ENCODE data around the gene MAPK12.

MAPK12 gene

GRCh38 chr22:50261615-50262459 is at the start of gene MAPK12:
Gene MAPK12 (minus strand): TSS chr22:50261683. CDS start chr22:50261509, 174 bp downstream.
- no peak for DNase-seq

DNA sequence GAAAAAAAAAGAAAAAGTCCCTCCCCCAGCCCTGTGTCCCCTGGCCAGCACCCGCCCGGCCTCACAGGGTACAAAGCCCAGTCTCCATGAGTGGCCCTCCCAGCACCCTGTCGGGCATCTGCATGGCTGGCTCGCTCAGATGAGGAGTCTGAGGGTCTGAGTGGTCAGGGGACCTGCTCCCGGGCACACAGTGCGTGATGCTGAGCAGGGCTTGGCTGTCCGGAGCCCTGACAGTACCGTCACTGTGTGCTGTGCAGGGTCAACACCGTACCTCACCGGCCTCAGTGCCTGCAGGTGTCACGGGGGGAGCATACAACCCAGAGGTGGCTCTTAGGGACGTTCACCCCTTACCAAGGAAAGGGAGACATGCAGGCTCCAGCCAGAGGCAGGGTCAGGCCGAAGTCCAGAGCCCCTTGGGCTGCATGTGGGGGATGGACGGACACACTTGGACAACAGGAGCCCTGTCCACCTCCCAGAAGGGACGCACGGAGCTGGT is 49.5 kb upstream of the MAPK12 start:
- DNase-seq = no peak

- DNase-seq = no peak
These were observed 48.7 kb upstream of the MAPK12 start for GRCh38 chr22:50310031-50310722.

DNA sequence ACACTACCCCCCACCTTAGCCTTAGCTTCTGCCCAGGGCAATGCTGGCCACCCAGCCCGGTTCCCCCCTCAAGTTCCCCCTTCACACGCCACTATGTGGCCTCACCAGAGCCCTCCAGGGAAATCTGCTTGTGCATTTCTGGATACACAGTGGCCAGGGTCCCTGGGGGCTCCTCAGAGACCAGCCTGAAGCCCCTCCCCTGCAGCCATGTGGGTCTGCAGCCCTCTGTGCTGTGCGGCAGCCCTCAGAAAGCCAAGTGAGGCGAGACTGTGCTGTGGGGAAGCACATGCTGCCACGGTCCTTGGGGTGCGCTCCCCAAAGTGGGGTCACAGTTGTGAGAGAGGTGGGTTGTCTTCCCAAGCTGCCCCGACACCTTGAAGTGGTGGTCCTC is 48.1 kb upstream of the MAPK12 start:
- no peak for DNase-seq

DNA sequence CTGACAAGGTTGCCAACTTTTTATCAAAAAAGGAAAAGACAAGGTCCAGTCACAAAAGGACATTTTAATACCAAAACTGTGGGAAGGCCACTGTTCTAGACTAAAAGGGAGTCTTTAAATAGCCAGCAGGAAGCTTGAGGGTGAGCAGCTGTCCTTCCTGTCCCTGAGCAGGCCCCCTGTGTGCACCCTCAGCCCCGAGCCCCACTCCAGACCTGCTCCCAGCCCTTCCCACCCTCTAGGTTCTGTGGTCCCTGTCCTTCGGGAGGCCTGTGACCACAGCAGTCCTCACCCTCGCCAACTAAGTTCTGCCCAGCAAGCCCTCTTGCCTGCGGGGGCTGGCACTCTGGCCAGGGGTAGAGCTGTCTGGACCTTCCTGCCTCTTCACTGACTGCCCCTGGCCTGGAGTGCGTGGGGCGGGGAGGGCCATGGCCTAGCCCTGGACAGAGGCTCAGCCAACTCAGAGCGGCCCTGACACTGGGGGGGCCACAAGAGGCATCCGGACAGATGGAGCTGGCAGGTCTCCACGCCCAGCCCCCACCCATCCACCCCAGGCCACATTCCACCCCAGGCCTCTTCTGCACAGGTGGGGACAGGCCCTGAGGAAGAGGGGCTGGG is 47.6 kb upstream of the MAPK12 start:
- no peak for DNase-seq

GRCh38 chr22:50308597-50308935 is 47.1 kb upstream of the MAPK12 start:
- DNase-seq = no peak

DNA sequence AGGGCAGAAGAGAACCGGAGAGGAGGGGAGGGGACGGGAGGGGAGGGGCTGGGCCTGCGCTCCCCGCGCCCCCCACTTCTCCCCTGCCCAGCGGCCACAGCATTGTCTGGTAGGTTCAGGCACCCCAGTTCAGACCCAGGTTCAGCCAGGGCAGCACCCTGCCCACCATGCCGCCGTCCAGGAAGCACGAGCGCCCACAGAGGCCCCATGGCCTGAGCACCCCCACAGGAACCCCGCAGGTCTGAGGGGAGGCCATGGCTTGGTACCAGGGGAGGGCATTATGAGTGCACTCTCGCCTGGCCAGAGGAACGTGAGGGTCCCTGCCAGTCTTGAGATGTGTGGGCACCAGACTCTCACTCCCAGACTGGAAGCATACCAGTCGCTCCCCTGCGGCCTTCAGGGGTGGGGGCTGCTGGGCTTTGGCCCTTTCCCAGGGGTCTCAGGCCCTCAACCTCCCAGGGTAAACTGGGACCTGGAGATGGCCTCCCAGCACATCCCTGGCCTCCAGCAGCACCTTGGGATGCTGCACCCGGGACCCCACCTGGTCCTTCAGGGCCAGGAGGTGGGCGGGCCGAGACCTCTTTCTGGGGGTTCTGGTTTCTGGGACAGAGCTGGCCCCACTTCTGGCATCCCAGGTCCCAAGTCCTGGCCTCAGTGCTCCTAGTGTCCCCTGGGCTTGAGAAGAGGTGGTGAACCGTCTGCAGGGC is 46.6 kb upstream of the MAPK12 start:
- DNase-seq = no peak

- no peak for DNase-seq
These were observed 45.6 kb upstream of the MAPK12 start, which contains the start of gene PLXNB2 for GRCh38 chr22:50306753-50307749. Gene PLXNB2 (minus strand): TSS chr22:50307646. CDS start chr22:50290584, 17,062 bp downstream.

DNA sequence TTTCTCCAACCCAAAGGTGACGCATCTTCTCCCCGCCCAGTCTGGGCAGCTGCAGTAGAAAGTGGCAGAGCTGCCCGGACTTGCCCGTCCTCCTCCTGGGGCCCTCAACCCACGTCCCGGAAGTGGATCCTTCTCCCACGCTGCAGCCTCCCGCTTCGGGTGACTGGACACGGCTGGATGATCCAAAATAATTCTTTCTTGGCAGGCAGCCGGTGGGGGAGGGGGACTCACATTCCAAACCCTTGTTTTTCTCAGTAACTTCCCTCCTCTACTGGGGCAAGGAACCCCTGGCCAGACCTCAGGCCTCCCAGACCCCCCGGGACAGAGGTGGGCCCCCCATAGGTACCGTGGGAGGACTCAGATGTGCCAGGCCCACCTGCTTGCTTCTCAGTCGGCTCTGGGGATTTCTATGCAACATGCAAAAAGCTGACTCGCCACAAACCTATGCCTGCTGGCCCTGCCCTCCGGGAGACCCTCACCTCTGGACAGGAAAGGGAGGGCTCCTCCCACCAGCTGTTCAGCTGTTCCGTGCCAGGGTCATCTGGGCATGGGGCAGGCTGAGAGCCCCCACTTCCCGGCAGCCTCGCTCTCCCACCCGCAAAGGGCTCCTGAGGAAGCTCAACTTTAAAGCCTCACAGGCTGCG is 44.6 kb upstream of the MAPK12 start:
- DNase-seq = no peak

- no peak for DNase-seq
These were observed 44.0 kb upstream of the MAPK12 start for GRCh38 chr22:50305393-50305922.

DNA sequence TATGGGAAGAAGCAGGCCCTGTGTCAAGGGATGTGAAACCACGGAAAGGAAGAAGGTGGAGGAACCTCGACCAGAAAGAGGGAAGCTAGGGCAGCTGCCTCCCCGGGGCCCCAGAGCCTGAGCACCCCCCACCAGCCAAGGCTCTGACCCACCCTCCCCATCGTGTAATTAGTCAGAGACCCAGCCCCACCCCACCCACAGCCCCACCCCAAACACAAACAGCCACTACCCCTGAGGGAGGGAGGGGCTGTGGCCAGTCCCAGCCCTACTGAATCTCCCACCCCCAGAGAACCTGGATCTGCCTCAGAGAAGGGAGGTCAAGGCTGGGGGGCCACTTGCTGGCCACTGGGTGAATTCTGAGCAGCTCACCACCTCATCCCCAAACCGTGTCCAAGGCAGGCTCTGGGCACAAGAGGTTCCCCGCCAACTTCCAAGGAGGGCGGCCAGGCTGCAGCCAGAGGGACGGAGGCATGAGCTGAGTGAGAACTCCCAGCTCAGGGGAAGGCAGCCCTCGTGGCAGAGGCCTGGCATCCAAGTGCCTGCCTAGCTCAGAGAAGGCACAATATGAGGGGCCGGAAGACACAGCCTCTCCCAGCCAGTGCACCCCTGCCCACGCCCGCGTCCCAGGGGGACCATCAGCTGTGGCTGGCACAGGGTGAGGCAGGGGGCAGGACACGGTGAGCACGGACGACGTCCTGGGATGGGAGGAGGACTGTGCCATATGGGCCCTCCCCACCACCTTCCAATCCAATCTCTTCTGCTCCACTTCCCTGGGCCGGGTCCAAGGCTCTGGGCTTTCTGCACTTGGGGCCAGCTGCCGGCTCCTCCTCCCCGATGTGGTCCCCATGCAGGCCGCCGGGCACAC is 43.3 kb upstream of the MAPK12 start:
- DNase-seq = no peak

GRCh38 chr22:50303848-50304527 is 42.5 kb upstream of the MAPK12 start:
- no peak for DNase-seq

DNA sequence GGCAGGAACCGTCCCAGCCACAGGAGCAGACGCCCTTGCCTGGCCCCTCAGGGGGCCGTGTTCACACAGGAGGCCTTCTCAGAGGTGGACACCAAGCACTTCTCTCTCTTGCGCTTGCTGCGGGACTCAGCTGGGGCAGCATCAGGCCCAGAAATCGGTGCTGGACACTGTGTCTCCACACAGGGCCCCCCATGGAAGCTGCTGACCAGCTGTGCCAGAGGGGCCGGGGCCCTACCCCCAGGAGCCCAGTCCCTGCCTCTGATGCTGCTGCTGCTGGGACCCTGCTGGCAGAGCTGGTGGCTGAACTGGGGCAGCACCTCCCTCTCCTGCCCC is 42.0 kb upstream of the MAPK12 start:
- DNase-seq = no peak

DNA sequence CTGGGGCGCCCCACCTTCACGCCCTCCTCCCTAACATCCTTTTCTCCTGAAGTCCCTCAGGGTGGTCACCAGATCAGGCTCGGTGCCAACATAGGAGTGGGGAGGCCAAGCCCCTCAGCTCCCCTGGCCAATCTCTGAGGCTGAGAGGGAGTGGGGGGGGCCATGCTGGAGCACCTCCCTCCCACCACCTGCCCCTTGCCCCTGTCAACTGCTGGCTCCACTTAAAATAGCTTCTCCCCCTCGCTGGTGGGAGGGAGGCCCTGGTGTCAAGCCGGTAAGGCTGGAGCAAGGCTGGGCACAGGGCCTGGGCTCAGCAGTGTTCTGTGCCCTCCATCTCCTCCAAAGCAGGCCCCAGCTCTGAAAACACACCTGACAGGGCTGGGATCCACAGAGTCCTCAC is 41.1 kb upstream of the MAPK12 start:
- no peak for DNase-seq

DNA sequence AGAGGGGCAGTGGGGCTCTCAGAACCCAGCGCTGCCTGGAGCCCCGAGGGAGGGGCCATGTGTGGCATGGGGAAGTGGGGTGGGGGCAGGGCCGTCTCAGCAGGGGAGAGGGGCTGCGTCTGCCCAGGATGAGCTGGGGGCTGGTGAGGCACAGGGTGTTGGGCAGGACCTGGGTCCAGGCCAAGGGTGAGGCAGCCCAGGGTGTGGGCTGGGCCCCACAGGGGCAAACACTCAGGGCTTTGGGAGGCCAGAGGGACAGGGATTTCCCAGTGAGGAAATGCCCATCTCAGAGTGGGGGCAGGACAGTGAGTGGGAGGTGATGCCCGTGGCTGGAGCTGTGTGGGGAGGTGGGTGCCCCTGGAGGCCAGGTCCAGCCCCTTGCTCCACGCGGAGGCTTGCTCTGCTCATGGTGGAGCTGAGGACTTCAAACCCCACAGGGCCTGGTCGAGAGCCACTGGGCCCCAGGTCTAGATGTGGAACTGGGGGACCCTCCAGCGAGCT is 40.6 kb upstream of the MAPK12 start:
- no peak for DNase-seq

DNA sequence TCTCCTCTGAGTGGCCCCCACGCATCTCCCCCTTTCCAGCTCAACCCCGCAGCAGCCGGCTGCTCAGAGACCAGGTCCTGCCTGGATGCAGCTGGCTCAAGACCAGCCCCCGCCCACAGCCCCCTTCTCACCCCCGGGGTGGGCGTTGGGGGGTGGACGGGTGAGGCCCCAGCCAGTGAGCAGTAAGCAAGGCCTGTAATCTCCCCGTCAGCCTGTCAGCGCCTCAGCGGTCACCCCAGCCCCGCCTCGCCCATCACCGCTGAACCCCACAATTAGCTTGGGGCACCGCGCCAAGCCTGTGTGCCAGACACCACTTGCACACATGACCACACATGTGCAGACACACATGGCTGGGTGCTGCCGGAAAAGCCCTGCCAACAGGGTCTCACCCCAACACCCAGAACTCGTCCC is 40.1 kb upstream of the MAPK12 start:
- DNase-seq = no peak

DNA sequence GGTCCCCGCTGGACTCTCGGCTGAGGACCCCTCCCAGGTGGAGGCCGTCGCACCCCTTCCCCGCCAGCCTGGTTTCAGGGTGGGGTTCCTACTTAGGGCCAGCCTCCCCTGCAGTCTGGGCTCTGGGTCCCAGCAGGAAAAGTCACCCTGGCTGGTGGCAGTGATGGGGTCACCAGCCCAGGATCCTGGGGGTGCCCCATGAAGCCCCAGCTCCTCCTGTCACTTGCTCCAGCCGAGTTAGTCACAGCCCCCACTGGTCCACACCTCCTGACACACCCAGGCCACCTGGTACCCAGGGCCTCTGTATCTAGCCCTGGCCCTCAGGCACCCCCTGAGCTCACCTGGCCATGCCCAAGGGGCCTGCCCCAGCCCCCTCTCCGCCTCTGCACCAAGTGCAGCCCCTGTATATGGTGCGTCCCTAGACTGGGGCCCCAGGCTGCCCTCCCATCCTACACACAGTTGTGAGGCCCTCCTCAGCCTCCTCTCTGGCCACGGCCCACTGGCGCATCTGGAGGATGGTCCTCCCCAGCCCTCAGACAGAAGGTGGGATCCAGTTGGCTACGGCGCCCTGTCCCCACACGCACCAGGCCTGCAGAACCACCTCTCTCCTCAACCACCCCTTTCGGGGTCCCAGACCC is 39.3 kb upstream of the MAPK12 start:
- DNase-seq = no peak

GRCh38 chr22:50299785-50300619 is 38.5 kb upstream of the MAPK12 start:
- no peak for DNase-seq

All from activated effector memory CD4-positive, alpha-beta T cell treated with Interleukin-2 at 50 U/mL for 16 hours (primary cell).